ENCODE results near the gene ELMOD1. TPM values are rescaled to one million over a fixed set of nuclear protein-coding genes. Genes with fewer than 3 reads are reported as not detected.

Gene ELMOD1
- total and polyA plus RNA-seq, 2 experiments from 2014 or later = 1.2 to 1.6 TPM

DNA sequence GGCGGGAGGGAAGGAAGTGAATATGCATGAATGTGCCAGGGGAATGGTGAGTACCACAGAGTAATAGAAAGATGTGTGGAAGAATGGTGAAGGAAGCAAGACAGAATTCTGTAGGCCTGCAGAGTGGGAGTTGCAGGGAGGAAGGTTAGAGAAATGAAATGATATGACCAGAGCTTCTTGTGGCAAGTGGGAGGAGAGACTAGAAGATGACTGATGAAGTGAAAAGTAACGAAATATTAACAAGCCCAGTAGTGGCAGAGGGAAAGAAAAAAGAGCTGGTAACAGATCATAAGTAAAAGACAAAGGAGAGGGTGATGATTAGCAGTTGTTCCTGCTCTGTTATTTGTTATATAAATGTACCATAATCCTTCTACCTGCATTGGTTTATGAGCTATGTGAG, 24.4 kb upstream of the ELMOD1 start (continued):
- TF ChIP-seq ZNF462 (CRISPR knock-in tag; IDR thresholded peaks at IDR 0.05) = no peak
- no peak for TF ChIP-seq CREB1 (CRISPR knock-in tag; IDR thresholded peaks at IDR 0.05; ENCODE audit: low read depth)

- Histone ChIP-seq H3K27me3 (ENCODE audit: insufficient read depth) (no peaks in the 10 kb centered on the region), H3K4me2 (no peak overlapping the region), H3K27ac (ENCODE audit: low read depth) (no peak overlapping the region), H3K4me1 (ENCODE audit: insufficient read depth) (peaks cover 21% of the 10 kb centered on the region), H3K79me2 (replicated peaks; ENCODE audit: insufficient read depth) (peaks cover 23% of the 10 kb centered on the region), H3K4me3 (no peak overlapping the region), H3F3A (replicated peaks; ENCODE audit: low read depth) (no peaks in the 10 kb centered on the region), H4K20me1 (replicated peaks; ENCODE audit: insufficient read depth) (no peaks in the 10 kb centered on the region), H3K36me3 (ENCODE audit: insufficient read depth) (no peaks in the 10 kb centered on the region), H3K9me2 (ENCODE audit: insufficient read depth) (no peaks in the 10 kb centered on the region), H2AFZ (no peak overlapping the region)
- Mint-ChIP-seq H3K27me3 (ENCODE audit: insufficient read depth, low read depth, poor library complexity) (peaks cover 4% of the 10 kb centered on the region), H3K9me3 (no peaks in the 10 kb centered on the region; the same call in 2 of the 3 replicates), H3K4me1 (peaks cover 21% of the 10 kb centered on the region), H3K36me3 (ENCODE audit: low read depth) (no peaks in the 10 kb centered on the region), H3K4me3 (no peak overlapping the region), H3K27ac (no peak overlapping the region)
- ATAC-seq = no peak
- DNase-seq (ENCODE audit: low spot score) = no peak
- TF ChIP-seq STAT1 (IDR thresholded peaks at IDR 0.05; ENCODE audit: unreplicated experiment) (no peak), NANOG (IDR thresholded peaks at IDR 0.05; ENCODE audit: borderline replicate concordance) (no peak)
Measured at GRCh38 chr11:107567739-107568335, 23.1 kb upstream of the ELMOD1 start.

Measured in GM23338 (cell line).